ENCODE data around the gene METTL22.

DNA sequence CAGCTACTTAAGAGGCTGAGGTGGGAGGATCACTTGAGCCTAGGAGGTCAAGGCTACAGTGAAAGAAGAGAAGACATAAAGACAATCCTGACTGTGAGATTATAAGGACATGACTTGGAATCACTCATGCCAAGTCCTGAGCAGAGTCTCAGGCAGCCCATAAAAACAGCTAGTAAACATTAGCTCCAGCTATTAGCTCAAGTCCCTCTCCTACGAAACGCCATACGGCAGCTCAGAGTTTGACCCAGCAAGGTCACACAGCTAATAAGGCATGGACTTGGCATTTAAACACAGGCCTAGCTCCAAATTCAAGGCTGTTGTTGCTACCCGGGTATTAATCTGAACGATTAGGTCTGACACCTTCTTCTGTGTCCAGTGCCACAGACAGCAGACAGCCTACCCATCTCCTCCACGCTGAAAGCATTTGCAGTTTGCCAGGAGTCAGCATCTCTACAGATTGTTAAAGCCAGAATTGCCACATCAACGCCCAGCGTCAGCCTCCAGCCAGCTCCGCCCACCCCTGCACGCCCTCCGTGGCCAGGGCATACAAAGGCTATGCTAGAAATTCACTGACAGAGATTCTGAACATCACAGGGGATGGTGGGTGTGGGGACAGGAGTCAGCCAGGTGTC is 21.2 kb upstream of the METTL22 start:
- no peak for TF ChIP-seq TAF1 (IDR thresholded peaks at IDR 0.05; ENCODE audit: low read depth)
- TF ChIP-seq, protein P1, sequence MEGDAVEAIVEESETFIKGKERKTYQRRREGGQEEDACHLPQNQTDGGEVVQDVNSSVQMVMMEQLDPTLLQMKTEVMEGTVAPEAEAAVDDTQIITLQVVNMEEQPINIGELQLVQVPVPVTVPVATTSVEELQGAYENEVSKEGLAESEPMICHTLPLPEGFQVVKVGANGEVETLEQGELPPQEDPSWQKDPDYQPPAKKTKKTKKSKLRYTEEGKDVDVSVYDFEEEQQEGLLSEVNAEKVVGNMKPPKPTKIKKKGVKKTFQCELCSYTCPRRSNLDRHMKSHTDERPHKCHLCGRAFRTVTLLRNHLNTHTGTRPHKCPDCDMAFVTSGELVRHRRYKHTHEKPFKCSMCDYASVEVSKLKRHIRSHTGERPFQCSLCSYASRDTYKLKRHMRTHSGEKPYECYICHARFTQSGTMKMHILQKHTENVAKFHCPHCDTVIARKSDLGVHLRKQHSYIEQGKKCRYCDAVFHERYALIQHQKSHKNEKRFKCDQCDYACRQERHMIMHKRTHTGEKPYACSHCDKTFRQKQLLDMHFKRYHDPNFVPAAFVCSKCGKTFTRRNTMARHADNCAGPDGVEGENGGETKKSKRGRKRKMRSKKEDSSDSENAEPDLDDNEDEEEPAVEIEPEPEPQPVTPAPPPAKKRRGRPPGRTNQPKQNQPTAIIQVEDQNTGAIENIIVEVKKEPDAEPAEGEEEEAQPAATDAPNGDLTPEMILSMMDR (IDR thresholded peaks at IDR 0.05; ENCODE audit: poor library complexity, severe bottlenecking): no peak
- no peak for TF ChIP-seq EZH2 (IDR thresholded peaks at IDR 0.05; ENCODE audit: borderline replicate concordance, insufficient read depth, low read length, poor library complexity, severe bottlenecking)
